ENCODE measurements around the gene INPP5K.

DNA sequence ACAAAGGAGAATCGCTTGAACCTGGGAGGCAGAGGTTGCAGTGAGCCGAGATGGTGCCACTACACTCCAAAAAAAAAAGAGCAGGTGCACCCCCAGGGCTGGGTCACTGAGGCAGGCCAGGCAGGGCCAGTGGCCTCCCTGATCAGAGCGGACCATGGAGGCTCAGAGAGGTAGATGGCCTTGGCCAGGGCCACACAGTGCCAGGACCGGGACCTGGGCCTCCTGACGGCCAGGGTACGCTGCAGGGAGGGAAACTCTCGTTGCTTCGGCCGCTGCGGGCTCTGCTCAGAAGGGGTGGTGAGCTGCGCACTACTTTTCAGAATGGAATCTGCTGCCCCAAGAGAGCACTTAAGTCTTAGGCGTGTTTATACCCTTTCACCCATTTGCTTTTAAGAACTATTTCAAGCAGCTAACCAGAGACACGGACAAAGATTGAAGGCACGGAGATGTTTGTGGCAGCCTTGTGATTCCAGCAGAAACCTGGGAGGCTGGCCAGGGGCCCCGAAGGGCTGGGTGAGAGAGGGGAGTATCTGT, 41.0 kb downstream of the INPP5K start:
- TF ChIP-seq CTCF (IDR thresholded peaks at IDR 0.05; ENCODE audit: low read length) (no peak), EZH2 (optimal IDR thresholded peaks at IDR 0.05; ENCODE audit: low read depth, low read length) (no peak), EZH2phosphoT487 (IDR thresholded peaks at IDR 0.05; ENCODE audit: low read length) (no peak)

Measured in MM.1S (cell line).